Measurements from ENCODE around the gene CNTFR. TPM values are rescaled to one million over a fixed set of nuclear protein-coding genes. Genes with fewer than 3 reads are reported as not detected.
A peak's percentile ranks its signal among the peaks of the same experiment; 100 is the strongest.

The CNTFR gene
- total RNA-seq, 1 experiment from 2014 or later: 4.5 TPM

- Histone ChIP-seq H3K9me3 (ENCODE audit: low read depth, low read length, poor library complexity, severe bottlenecking) (no peaks in the 10 kb centered on the region), H3K27me3 (replicated peaks; ENCODE audit: insufficient read depth, low read depth, low read length, poor library complexity) (no peaks in the 10 kb centered on the region), H3K4me3 (ENCODE audit: low read depth, low read length, poor library complexity, severe bottlenecking) (no peak overlapping the region), H3K27ac (ENCODE audit: low read depth, low read length, poor library complexity, severe bottlenecking) (no peak overlapping the region), H3K4me1 (ENCODE audit: insufficient read depth, low read length, poor library complexity, severe bottlenecking) (no peaks in the 10 kb centered on the region), H3K36me3 (ENCODE audit: insufficient read depth, low read length, poor library complexity, severe bottlenecking) (no peaks in the 10 kb centered on the region)
- TF ChIP-seq, protein P1, sequence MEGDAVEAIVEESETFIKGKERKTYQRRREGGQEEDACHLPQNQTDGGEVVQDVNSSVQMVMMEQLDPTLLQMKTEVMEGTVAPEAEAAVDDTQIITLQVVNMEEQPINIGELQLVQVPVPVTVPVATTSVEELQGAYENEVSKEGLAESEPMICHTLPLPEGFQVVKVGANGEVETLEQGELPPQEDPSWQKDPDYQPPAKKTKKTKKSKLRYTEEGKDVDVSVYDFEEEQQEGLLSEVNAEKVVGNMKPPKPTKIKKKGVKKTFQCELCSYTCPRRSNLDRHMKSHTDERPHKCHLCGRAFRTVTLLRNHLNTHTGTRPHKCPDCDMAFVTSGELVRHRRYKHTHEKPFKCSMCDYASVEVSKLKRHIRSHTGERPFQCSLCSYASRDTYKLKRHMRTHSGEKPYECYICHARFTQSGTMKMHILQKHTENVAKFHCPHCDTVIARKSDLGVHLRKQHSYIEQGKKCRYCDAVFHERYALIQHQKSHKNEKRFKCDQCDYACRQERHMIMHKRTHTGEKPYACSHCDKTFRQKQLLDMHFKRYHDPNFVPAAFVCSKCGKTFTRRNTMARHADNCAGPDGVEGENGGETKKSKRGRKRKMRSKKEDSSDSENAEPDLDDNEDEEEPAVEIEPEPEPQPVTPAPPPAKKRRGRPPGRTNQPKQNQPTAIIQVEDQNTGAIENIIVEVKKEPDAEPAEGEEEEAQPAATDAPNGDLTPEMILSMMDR (conservative IDR thresholded peaks at IDR 0.05; ENCODE audit: low read depth, low read length): no peak
- no peak for TF ChIP-seq EZH2 (IDR thresholded peaks at IDR 0.05; ENCODE audit: borderline replicate concordance, low read depth, low read length, poor library complexity, severe bottlenecking)
- ChIA-PET POLR2A (ENCODE audit: low non-redundant PET) (no interaction called here), CTCF (no interaction called here)
- intact Hi-C loops (cut with micrococcal nuclease; ENCODE audit: unreplicated experiment): no loop called here
- BruUV-seq (replicated peaks): no TSS peak
- DNase-seq (ENCODE audit: low spot score): no peak
Observed at GRCh38 chr9:34564617-34565016, 24.9 kb downstream of the CNTFR start.

DNA sequence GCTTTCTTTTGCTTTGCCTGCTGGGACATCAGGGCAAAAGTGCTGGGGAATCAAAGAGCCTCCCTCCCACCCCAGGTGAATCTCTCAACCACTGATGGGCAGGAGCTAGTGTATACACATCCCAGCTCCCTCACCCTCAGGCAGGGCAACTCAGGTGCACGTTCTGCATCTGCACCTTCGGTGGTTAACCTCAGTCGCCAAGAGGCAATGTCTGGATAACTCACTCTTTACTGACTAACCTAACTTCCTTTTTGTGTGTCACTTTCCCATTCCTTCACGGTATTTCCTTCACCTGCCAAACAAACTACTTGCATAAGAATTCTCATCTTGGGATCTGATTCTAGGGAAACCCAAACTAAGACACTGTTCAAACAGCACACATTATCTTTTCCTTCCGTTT lies 26.3 kb downstream of the CNTFR start:
- Histone ChIP-seq H3K27ac (ENCODE audit: low read depth, low read length, poor library complexity, severe bottlenecking) (no peak overlapping the region), H3K4me3 (ENCODE audit: low read depth, low read length, poor library complexity, severe bottlenecking) (no peak overlapping the region), H3K4me1 (ENCODE audit: insufficient read depth, low read length, poor library complexity, severe bottlenecking) (no peaks in the 10 kb centered on the region), H3K27me3 (replicated peaks; ENCODE audit: insufficient read depth, low read depth, low read length, poor library complexity) (no peaks in the 10 kb centered on the region), H3K9me3 (ENCODE audit: low read depth, low read length, poor library complexity, severe bottlenecking) (no peaks in the 10 kb centered on the region), H3K36me3 (ENCODE audit: insufficient read depth, low read length, poor library complexity, severe bottlenecking) (no peaks in the 10 kb centered on the region)
- TF ChIP-seq EZH2 (IDR thresholded peaks at IDR 0.05; ENCODE audit: borderline replicate concordance, low read depth, low read length, poor library complexity, severe bottlenecking): no peak
- TF ChIP-seq, protein P1 (conservative IDR thresholded peaks at IDR 0.05; ENCODE audit: low read depth, low read length): no peak
- BruUV-seq (replicated peaks): no TSS peak
- no peak for DNase-seq (ENCODE audit: low spot score)
- POLR2A ChIA-PET (ENCODE audit: low non-redundant PET): no interaction called here
- CTCF ChIA-PET: interaction anchor here (0.6 to 1.9 kb wide), 2 partner anchors 28 to 489 kb away, joined by 3 to 6 read pairs; no protein-coding TSS in a partner anchor
- intact Hi-C loops (cut with micrococcal nuclease; ENCODE audit: unreplicated experiment): no loop called here

GRCh38 chr9:34562135-34562745 lies 27.3 kb downstream of the CNTFR start:
- intact Hi-C loops (cut with micrococcal nuclease; ENCODE audit: unreplicated experiment): no loop called here
- CTCF ChIA-PET: interaction anchor here (1.9 kb wide), 1 partner anchor 29 kb away, joined by 6 read pairs; no protein-coding TSS in a partner anchor
- POLR2A ChIA-PET (ENCODE audit: low non-redundant PET): no interaction called here
- TF ChIP-seq, protein P1 (conservative IDR thresholded peaks at IDR 0.05; ENCODE audit: low read depth, low read length): peak; percentile 66
- no peak for TF ChIP-seq EZH2 (IDR thresholded peaks at IDR 0.05; ENCODE audit: borderline replicate concordance, low read depth, low read length, poor library complexity, severe bottlenecking)
- Histone ChIP-seq H3K9me3 (ENCODE audit: low read depth, low read length, poor library complexity, severe bottlenecking) (no peaks in the 10 kb centered on the region), H3K4me3 (ENCODE audit: low read depth, low read length, poor library complexity, severe bottlenecking) (no peak overlapping the region), H3K36me3 (ENCODE audit: insufficient read depth, low read length, poor library complexity, severe bottlenecking) (no peaks in the 10 kb centered on the region), H3K27ac (ENCODE audit: low read depth, low read length, poor library complexity, severe bottlenecking) (no peak overlapping the region), H3K4me1 (ENCODE audit: insufficient read depth, low read length, poor library complexity, severe bottlenecking) (no peaks in the 10 kb centered on the region), H3K27me3 (replicated peaks; ENCODE audit: insufficient read depth, low read depth, low read length, poor library complexity) (no peaks in the 10 kb centered on the region)
- no peak for DNase-seq (ENCODE audit: low spot score)
- BruUV-seq (replicated peaks): no TSS peak

Data from A673 (cell line).